Activated CD8-positive, alpha-beta T cell treated with anti-CD3 and anti-CD28 coated beads, Interleukin-2, amount 10 ng/mL, durations not matched to agents 7 days and 5 days (primary cell): Measurements from ENCODE around the gene OAS3. TPM values are rescaled to one million over a fixed set of nuclear protein-coding genes. Genes with fewer than 3 reads are reported as not detected.

ENCODE experiments used
- ATAC-seq: fragments of 150-1000 bp; cut with Tn5 transposase; one replicate; pipeline ENCODE4 v1.10.0; 2021; ENCODE audit warnings: moderate library complexity
- CTCF ChIA-PET: fragments of 350-600 bp; sonication (Branson Sonifier 250); formaldehyde crosslinking; loops from one replicate; lab custom pipeline; 2021; ENCODE audit warnings: antibody characterized with exemption; lab: Charles Lee
- POLR2A ChIA-PET: fragments of 350-600 bp; sonication (Branson Sonifier 250); formaldehyde crosslinking; loops from one replicate; lab custom pipeline; 2021; ENCODE audit warnings: antibody characterized with exemption; lab: Charles Lee
- DNase-seq: peaks from one replicate; pipeline ENCODE4 v3.0.0-alpha.2; 2020
- H3K27ac Mint-ChIP-seq: one replicate; pipeline ENCODE4 v1.8.0; 2021; ENCODE audit warnings: mild to moderate bottlenecking, mixed read lengths
- H3K27me3 Mint-ChIP-seq: one replicate; pipeline ENCODE4 v1.8.0; 2021; ENCODE audit warnings: low read depth, mixed read lengths
- H3K36me3 Mint-ChIP-seq: one replicate; pipeline ENCODE4 v1.8.0; 2021; ENCODE audit warnings: low read depth, mixed read lengths
- H3K4me1 Mint-ChIP-seq: one replicate; pipeline ENCODE4 v1.8.0; 2021; ENCODE audit warnings: low read depth, mixed read lengths
- H3K4me3 Mint-ChIP-seq: one replicate; pipeline ENCODE4 v1.8.0; 2021; ENCODE audit warnings: mild to moderate bottlenecking, mixed read lengths
- H3K9me3 Mint-ChIP-seq: one replicate; pipeline ENCODE4 v1.8.0; 2022; ENCODE audit warnings: mixed read lengths; ENCODE audit not compliant: insufficient read depth
- total RNA-seq, 2 experiments: library from RNA; stranded (reverse); gene quantifications; one replicate each; pipeline ENCODE4 v1.2.3, GENCODE V29; 2021

OAS3 gene
- total RNA-seq, 2 experiments from 2014 or later, result 199 to 202 TPM

DNA sequence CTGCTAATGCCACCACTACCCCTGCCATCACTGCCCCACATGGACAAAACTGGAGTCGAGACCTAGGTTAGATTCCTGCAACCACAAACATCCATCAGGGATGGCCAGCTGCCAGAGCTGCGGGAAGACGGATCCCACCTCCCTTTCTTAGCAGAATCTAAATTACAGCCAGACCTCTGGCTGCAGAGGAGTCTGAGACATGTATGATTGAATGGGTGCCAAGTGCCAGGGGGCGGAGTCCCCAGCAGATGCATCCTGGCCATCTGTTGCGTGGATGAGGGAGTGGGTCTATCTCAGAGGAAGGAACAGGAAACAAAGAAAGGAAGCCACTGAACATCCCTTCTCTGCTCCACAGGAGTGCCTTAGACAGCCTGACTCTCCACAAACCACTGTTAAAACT, 33.0 kb downstream of the OAS3 start:
- H3K4me1 Mint-ChIP-seq, result peaks cover 10% of the 10 kb centered on the region
- ATAC-seq (no peak), DNase-seq (no peak)
- H3K9me3 Mint-ChIP-seq, result no peaks in the 10 kb centered on the region
- no peak overlapping the region for H3K27ac Mint-ChIP-seq
- H3K27me3 Mint-ChIP-seq, result no peaks in the 10 kb centered on the region
- no peak overlapping the region for H3K4me3 Mint-ChIP-seq
- ChIA-PET CTCF (no interaction called here), POLR2A (no interaction called here)
- peaks cover 75% of the 10 kb centered on the region for H3K36me3 Mint-ChIP-seq

GRCh38 chr12:112973011-112973735, 34.9 kb downstream of the OAS3 start:
- POLR2A ChIA-PET, result no interaction called here
- ATAC-seq, result no peak
- Mint-ChIP-seq H3K9me3 (no peaks in the 10 kb centered on the region), H3K27ac (no peak overlapping the region), H3K27me3 (no peaks in the 10 kb centered on the region), H3K36me3 (peaks cover 56% of the 10 kb centered on the region), H3K4me1 (peaks cover 28% of the 10 kb centered on the region), H3K4me3 (no peak overlapping the region)
- CTCF ChIA-PET, result interaction anchor here (0.8 to 1.3 kb wide), 2 partner anchors 8 to 20 kb away, joined by 3 to 6 read pairs; no protein-coding TSS in a partner anchor
- no peak for DNase-seq

DNA sequence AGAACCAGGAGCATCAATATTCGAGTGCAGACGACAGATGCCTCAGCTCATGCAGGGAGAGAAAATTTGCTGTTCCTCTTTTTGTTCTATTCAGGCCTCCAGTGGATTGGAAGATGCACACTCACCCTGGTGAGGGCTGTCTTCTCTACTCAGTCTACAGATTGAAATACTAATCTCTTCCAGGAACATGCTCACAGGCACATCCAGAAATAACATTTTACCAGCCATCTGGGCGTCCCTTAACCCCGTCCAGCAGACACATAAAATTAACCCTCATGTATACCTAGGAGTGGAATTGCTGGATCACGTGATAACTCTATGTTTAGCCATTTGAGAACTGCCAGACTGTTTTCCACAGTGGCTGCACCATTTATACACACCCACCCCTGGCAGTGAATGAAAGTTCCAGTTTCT, 35.6 kb downstream of the OAS3 start:
- DNase-seq, result no peak
- POLR2A ChIA-PET, result no interaction called here

DNA sequence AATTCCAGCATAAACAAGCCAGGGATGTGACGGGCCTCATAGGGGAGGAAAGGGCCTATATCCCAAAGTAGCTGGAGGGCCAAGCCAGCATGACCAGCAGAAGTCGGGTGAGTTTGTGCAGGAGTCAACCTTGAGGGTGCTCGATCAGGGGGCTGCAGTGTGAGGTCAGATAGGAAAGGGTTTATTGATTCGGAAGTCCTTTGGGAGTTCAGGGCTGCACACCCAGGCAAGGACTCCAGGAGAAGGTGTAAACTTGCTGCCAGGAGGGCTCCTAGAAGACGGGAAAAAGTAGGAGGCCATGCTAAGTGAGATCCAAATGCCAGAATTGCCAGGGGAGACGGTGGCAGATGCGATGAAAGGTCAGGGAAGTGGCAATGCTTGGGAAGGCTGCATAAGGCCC, 36.6 kb downstream of the OAS3 start:
- ChIA-PET CTCF (no interaction called here), POLR2A (no interaction called here)
- ATAC-seq (no peak), DNase-seq (no peak)
- Mint-ChIP-seq H3K4me3 (no peak overlapping the region), H3K27me3 (no peaks in the 10 kb centered on the region), H3K36me3 (peaks cover 56% of the 10 kb centered on the region), H3K27ac (peak overlapping the region; percentile 48), H3K9me3 (no peaks in the 10 kb centered on the region), H3K4me1 (peaks cover 28% of the 10 kb centered on the region)

More for the DNA sequence above, 35.6 kb downstream of the OAS3 start:
- no peaks in the 10 kb centered on the region for H3K9me3 Mint-ChIP-seq
- H3K27me3 Mint-ChIP-seq, result no peaks in the 10 kb centered on the region
- peaks cover 28% of the 10 kb centered on the region for H3K4me1 Mint-ChIP-seq
- H3K36me3 Mint-ChIP-seq, result peaks cover 56% of the 10 kb centered on the region
- CTCF ChIA-PET, result no interaction called here
- ATAC-seq, result no peak
- H3K4me3 Mint-ChIP-seq, result no peak overlapping the region
- no peak overlapping the region for H3K27ac Mint-ChIP-seq

GRCh38 chr12:112977139-112977538, 38.9 kb downstream of the OAS3 start:
- DNase-seq (no peak), ATAC-seq (no peak)
- Mint-ChIP-seq H3K9me3 (peaks cover 8% of the 10 kb centered on the region), H3K36me3 (peaks cover 56% of the 10 kb centered on the region), H3K4me3 (peak overlapping the region; percentile 79), H3K27ac (peak overlapping the region; percentile 100), H3K27me3 (no peaks in the 10 kb centered on the region), H3K4me1 (peaks cover 42% of the 10 kb centered on the region)
- POLR2A ChIA-PET, result interaction anchor here (0.8 to 5.3 kb wide), 9 partner anchors 13 to 208 kb away, joined by 3 to 104 read pairs (median 15); partner anchors contain the start of genes DDX54, OAS1, OAS3 and RITA1
- CTCF ChIA-PET, result interaction anchor here (1.1 to 5.3 kb wide), 6 partner anchors 10 to 75 kb away, joined by 4 to 61 read pairs (median 6); no protein-coding TSS in a partner anchor

GRCh38 chr12:112977641-112978040, 39.4 kb downstream of the OAS3 start:
- Mint-ChIP-seq H3K27me3 (no peaks in the 10 kb centered on the region), H3K4me1 (peaks cover 47% of the 10 kb centered on the region), H3K27ac (peak overlapping the region; percentile 100), H3K9me3 (peaks cover 13% of the 10 kb centered on the region), H3K4me3 (peak overlapping the region; percentile 79), H3K36me3 (peaks cover 56% of the 10 kb centered on the region)
- DNase-seq (peak; percentile 26), ATAC-seq (no peak)
- ChIA-PET CTCF (interaction anchor here (1.0 to 5.3 kb wide), 12 partner anchors 10 to 77 kb away, joined by 3 to 61 read pairs (median 6); partner anchors contain the start of genes OAS1 and OAS3), POLR2A (interaction anchor here (0.6 to 5.3 kb wide), 21 partner anchors 8 to 868 kb away, joined by 3 to 104 read pairs (median 7); partner anchors contain the start of genes DDX54, OAS1, OAS3 and PTPN11)

DNA sequence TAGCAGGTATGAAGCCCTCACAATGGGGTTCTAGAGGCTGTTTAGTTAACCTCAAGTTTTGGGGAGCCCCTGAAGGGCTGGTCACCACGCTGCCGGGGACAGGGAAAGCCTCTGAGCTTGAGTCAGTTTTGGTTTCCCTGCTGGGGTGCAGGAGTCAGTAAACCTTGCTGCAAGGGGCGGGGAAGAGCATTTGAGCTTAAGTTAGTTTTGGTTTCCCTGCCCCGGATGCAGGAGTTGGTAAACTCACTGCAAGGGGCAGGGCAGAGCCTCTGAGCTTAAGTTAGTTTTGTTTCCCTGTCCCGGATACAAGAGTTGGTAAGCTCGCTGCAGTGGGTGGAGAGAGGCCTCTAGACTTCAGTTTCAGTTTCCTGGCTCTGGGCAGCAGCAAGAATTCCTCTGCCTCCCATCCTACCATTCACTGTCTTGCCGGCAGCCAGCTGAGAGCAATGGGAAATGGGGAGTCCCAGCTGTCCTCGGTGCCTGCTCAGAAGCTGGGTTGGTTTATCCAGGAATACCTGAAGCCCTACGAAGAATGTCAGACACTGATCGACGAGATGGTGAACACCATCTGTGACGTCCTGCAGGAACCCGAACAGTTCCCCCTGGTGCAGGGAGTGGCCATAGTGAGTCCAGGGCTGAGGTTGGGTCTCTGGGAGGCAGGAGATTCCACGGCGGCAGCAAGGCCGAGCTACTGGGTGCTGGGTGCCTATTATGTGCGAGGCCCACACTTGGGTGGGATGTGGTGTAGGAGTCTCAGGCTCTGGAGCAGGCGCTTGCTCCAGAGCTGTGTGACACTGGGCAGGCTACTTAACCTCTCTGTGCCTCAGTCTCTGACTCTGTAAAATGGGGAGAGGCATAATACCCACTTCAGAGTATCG, 40.1 kb downstream of the OAS3 start, which contains the start of gene OAS2:
OAS2 (plus strand) TSS at position 357 of the 878 bp plus-strand sequence; CDS start at position 447, 90 bp downstream.
- Mint-ChIP-seq H3K4me3 (peak within 1 kb of the TSS; percentile 79), H3K9me3 (peaks cover 17% of the 10 kb centered on the region), H3K27ac (peak within 1 kb of the TSS; percentile 100), H3K27me3 (no peaks in the 10 kb centered on the region), H3K4me1 (peaks cover 51% of the 10 kb centered on the region), H3K36me3 (peaks cover 59% of the 10 kb centered on the region)
- ATAC-seq, result peak; percentile 92
- DNase-seq, result peak; percentile 94
- POLR2A ChIA-PET, result interaction anchor here (0.6 to 5.3 kb wide), 24 partner anchors 9 to 984 kb away, joined by 3 to 104 read pairs (median 4); partner anchors contain the start of genes DDX54, OAS1, OAS3 and PTPN11
- CTCF ChIA-PET, result interaction anchor here (0.6 to 5.3 kb wide), 14 partner anchors 10 to 78 kb away, joined by 3 to 61 read pairs (median 4); partner anchors contain the start of genes OAS1 and OAS3

GRCh38 chr12:112979041-112979680, 40.9 kb downstream of the OAS3 start:
- H3K27me3 Mint-ChIP-seq, result no peaks in the 10 kb centered on the region
- DNase-seq, result peak; percentile 77
- peaks cover 54% of the 10 kb centered on the region for H3K4me1 Mint-ChIP-seq
- ChIA-PET POLR2A (interaction anchor here (1.0 to 5.3 kb wide), 15 partner anchors 11 to 985 kb away, joined by 3 to 104 read pairs (median 8); partner anchors contain the start of genes OAS1, OAS3 and TPCN1), CTCF (interaction anchor here (0.6 to 5.3 kb wide), 6 partner anchors 9 to 79 kb away, joined by 3 to 61 read pairs (median 4); no protein-coding TSS in a partner anchor)
- peak overlapping the region; percentile 79 for H3K4me3 Mint-ChIP-seq
- peak; percentile 52 for ATAC-seq
- H3K27ac Mint-ChIP-seq, result peak overlapping the region; percentile 100
- peaks cover 24% of the 10 kb centered on the region for H3K9me3 Mint-ChIP-seq
- H3K36me3 Mint-ChIP-seq, result peaks cover 64% of the 10 kb centered on the region

DNA sequence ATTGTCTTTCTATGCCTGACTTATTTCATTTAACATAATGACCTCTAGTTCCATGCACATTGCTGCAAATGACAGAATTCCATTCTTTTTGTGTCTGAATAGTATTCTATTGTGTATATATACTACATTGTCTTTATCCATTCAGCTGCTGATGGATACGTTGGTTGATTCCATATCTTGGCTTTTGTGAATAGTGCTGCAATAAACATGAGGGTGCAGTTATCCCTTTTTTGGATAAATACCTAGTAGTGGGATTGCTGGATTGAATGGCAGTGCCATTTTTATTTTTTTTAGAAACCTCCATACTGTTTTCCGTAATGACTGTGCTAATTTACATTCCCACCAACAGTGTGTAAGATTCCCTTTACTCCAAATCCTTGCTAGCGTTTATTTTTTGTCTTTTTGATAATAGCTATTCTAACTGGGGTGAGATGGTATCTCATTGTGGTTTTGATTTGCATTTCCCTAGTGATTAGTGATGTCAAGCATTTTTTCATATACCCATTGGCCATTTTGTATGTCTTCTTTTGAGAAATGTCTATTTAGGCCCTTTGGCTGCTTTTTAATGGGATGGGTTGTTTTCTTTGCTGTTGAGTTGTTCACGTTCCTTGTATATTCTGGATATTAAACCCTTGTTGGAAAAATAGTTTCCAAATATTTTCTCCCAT, 42.4 kb downstream of the OAS3 start:
- H3K4me3 Mint-ChIP-seq, result peak overlapping the region; percentile 79
- peaks cover 60% of the 10 kb centered on the region for H3K4me1 Mint-ChIP-seq
- peaks cover 74% of the 10 kb centered on the region for H3K36me3 Mint-ChIP-seq
- ATAC-seq (no peak), DNase-seq (no peak)
- H3K27me3 Mint-ChIP-seq, result no peaks in the 10 kb centered on the region
- ChIA-PET POLR2A (interaction anchor here (5.3 kb wide), 1 partner anchor 40 kb away, joined by 86 read pairs; the partner anchor contains the start of gene OAS3), CTCF (interaction anchor here (0.8 to 5.3 kb wide), 5 partner anchors 8 to 80 kb away, joined by 3 to 61 read pairs (median 3); partner anchors contain the start of gene OAS1)
- peak overlapping the region; percentile 79 for H3K27ac Mint-ChIP-seq
- peaks cover 39% of the 10 kb centered on the region for H3K9me3 Mint-ChIP-seq

GRCh38 chr12:112985642-112986290, 47.5 kb downstream of the OAS3 start:
- no peaks in the 10 kb centered on the region for H3K27me3 Mint-ChIP-seq
- H3K4me3 Mint-ChIP-seq, result no peak overlapping the region
- peaks cover 39% of the 10 kb centered on the region for H3K9me3 Mint-ChIP-seq
- ChIA-PET CTCF (interaction anchor here (0.6 kb wide), 1 partner anchor 16 kb away, joined by 4 read pairs; no protein-coding TSS in a partner anchor), POLR2A (no interaction called here)
- H3K27ac Mint-ChIP-seq, result peak overlapping the region; percentile 28
- DNase-seq (no peak), ATAC-seq (no peak)
- peaks cover 100% of the 10 kb centered on the region for H3K36me3 Mint-ChIP-seq
- peaks cover 75% of the 10 kb centered on the region for H3K4me1 Mint-ChIP-seq
